Measurements from ENCODE around the gene TMEM80. TPM values are rescaled to one million over a fixed set of nuclear protein-coding genes. Genes with fewer than 3 reads are reported as not detected.
A peak's percentile ranks its signal among the peaks of the same experiment; 100 is the strongest.

TMEM80 gene
- total RNA-seq, 2 donors from 2014 or later: 21.8 to 36.3 TPM

DNA sequence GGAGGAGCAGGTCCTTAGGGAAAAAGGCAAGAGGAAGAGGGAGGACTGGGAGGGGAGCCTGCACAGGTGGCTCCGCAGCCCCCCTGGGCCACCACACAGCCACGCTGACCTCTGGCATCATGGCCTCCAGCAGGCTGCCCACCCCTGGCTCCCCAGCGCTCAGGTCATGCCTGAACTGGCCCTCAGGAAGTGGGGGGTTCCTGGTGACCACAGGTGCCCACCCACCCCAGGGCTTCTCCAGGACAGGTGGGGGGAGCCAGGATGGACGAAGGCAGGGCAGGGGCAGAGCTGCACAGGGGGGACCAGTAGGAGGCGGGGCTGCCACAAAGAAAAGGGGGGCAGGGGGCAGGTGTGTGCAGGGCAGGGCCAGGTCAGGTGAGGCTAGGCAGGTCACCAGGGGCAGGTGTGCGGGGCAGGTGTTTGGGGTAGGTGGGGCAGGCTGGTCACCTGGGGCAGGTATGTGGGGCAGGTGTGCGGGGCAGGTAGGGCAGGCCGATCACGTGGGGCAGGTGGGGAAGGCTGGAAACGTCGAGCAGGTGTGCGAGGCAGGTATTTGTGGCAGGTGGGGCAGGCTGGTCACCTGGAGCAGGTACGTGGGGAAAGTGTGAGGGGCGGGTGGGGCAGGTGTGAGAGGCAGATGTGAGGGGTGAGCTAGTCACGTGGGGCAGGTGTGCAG is 1.6 kb upstream of the TMEM80 start:
- Histone ChIP-seq H3K27ac (peak overlapping the region in 3 of 4 donors; percentile 28 to 99 (median 98)), H3K4me3 (no peak overlapping the region), H3K9me3 (no peaks in the 10 kb centered on the region), H3K36me3 (replicated peaks in 1 of 2; ENCODE audit: insufficient read depth in 1 of 2, low read depth in 2 of 2) (no peaks in the 10 kb centered on the region), H3K27me3 (no peaks in the 10 kb centered on the region), H3K4me1 (peaks cover 40% of the 10 kb centered on the region)
- DNase-seq (peak; percentile 49 to 61 (median 54)), ATAC-seq (no peak)
- intact Hi-C loops (cut with DNase I): no loop called here
- 58 to 60% methylated on average over 8 to 12 of the region's 15 CpGs for WGBS, 2 donors
- TF ChIP-seq, protein P1, sequence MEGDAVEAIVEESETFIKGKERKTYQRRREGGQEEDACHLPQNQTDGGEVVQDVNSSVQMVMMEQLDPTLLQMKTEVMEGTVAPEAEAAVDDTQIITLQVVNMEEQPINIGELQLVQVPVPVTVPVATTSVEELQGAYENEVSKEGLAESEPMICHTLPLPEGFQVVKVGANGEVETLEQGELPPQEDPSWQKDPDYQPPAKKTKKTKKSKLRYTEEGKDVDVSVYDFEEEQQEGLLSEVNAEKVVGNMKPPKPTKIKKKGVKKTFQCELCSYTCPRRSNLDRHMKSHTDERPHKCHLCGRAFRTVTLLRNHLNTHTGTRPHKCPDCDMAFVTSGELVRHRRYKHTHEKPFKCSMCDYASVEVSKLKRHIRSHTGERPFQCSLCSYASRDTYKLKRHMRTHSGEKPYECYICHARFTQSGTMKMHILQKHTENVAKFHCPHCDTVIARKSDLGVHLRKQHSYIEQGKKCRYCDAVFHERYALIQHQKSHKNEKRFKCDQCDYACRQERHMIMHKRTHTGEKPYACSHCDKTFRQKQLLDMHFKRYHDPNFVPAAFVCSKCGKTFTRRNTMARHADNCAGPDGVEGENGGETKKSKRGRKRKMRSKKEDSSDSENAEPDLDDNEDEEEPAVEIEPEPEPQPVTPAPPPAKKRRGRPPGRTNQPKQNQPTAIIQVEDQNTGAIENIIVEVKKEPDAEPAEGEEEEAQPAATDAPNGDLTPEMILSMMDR (IDR thresholded peaks at IDR 0.05): no peak
- TF ChIP-seq POLR2A (IDR thresholded peaks at IDR 0.05): no peak

DNA sequence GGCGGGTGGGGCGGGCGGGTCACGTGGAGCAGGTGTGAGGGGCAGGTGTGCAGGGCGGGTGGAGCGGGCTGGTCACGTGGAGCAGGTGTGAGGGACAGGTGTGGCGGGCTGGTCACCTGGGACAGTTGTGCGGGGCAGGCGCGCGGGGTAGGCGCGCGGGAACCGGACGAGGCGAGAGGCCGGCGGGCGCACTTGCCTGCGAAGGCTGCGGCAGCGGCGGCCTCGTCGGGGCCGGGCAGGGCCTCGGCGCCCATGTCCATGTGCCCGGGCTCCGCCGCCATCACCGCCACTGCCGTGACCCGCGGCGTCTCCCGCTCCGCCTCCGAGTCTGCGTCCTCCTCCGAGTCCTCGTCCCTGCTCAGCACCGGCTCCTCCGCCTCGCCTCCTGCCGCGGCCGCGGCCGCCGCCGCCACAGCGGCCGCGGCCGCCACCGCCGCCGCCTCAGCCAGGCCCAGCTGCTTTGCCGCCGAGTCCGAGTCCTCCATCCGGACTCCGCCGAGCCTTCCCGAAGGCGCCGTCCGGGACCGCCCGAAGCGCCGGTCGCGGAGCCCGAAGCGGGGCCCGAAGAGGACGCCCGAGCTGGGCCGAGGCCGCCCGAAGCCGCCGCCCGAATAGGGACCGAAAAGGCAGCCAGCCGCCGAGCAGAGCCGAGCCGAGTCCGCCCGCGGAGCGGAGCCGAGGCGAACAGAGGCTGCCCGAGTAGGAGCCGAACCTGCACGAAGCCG is 891 bp upstream of the TMEM80 start, which contains the start of gene DEAF1:
Gene DEAF1 (minus strand): TSS at position 660 of the 725 bp plus-strand sequence. CDS start 175 bp downstream, at position 485.
- WGBS, 2 donors: 3 to 20% methylated on average over 1 to 72 of the region's 103 CpGs
- DNase-seq: peak; percentile 99
- Histone ChIP-seq H3K27ac (peak within 1 kb of the TSS; percentile 94 to 99 (median 97)), H3K36me3 (replicated peaks in 1 of 2; ENCODE audit: insufficient read depth in 1 of 2, low read depth in 2 of 2) (no peaks in the 10 kb centered on the region), H3K27me3 (no peaks in the 10 kb centered on the region), H3K9me3 (no peaks in the 10 kb centered on the region), H3K4me1 (peaks cover 40% of the 10 kb centered on the region), H3K4me3 (peak within 1 kb of the TSS; percentile 46 to 80)
- TF ChIP-seq, protein P1 (IDR thresholded peaks at IDR 0.05): no peak
- no peak for TF ChIP-seq POLR2A (IDR thresholded peaks at IDR 0.05)
- intact Hi-C loops (cut with DNase I): no loop called here
- ATAC-seq: peak; percentile 87

DNA sequence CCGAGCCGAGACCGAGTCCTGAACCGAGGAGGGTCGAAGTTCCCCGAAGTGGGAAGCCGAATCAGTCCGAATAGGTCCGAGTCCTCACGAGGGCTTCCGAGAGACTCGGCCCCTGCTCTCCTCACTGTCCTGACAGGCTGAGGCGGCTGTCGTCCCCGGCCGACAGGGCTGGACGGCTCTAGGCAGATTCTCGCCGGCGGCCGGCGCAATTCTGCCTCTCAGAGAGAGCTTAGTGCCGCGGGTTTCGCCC is 403 bp upstream of the TMEM80 start:
- intact Hi-C loops (cut with DNase I): no loop called here
- Histone ChIP-seq H3K27ac (peak overlapping the region; percentile 94 to 99 (median 97)), H3K4me1 (peaks cover 40% of the 10 kb centered on the region), H3K36me3 (replicated peaks in 1 of 2; ENCODE audit: insufficient read depth in 1 of 2, low read depth in 2 of 2) (no peaks in the 10 kb centered on the region), H3K9me3 (no peaks in the 10 kb centered on the region), H3K27me3 (no peaks in the 10 kb centered on the region), H3K4me3 (peak overlapping the region in 1 of 2 donors; percentile 29)
- no peak for ATAC-seq
- 0% methylated on average over 25 of the region's 25 CpGs; no CpG with 5 or more reads in 1 of the 2 donors for WGBS, 2 donors
- no peak for DNase-seq
- TF ChIP-seq, protein P1 (IDR thresholded peaks at IDR 0.05): no peak
- no peak for TF ChIP-seq POLR2A (IDR thresholded peaks at IDR 0.05)

DNA sequence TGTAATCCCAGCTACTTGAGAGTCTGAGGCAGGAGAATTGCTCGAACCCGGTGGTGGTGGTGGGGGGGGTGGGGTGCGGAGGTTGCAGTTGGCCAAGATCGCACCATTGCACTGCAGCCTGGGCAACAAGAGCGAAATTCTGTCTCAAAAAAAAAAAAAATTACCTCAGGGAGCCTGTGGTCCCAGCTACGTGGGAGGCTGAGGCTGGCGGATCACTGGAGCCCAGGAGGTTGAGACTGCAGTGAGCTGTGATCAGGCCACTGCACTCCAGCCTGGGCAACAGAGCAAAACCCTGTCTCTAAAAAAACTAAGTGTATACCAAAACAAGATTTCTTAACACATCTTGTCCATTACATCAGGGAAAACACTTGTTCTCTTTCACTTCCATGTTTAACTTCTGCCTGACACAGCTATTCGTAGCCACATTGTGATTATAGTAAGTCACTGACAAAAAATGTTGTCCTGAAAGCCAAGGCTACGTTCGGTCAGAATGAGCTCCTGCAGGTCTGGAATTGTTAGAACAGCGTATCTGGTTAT is 1.4 kb downstream of the TMEM80 start:
- H3K9me3 ChIP-seq: no peaks in the 10 kb centered on the region
- intact Hi-C loops (cut with DNase I): no loop called here
- no peak overlapping the region for H3K4me3 ChIP-seq
- TF ChIP-seq, protein P1 (IDR thresholded peaks at IDR 0.05): no peak
- TF ChIP-seq POLR2A (IDR thresholded peaks at IDR 0.05): peak in 2 of 3 donors; percentile 42 to 52
- no peaks in the 10 kb centered on the region for H3K36me3 ChIP-seq (replicated peaks in 1 of 2; ENCODE audit: insufficient read depth in 1 of 2, low read depth in 2 of 2)
- DNase-seq (peak in 3 of 4 donors; percentile 39 to 67 (median 43)), ATAC-seq (no peak)
- H3K4me1 ChIP-seq: peaks cover 38% of the 10 kb centered on the region
- H3K27me3 ChIP-seq: no peaks in the 10 kb centered on the region
- 44 to 50% methylated on average over 11 of the region's 11 CpGs for WGBS, 2 donors
- peak overlapping the region; percentile 5 to 99 (median 97) for H3K27ac ChIP-seq
